ENCODE results near the gene TMEM62.
"Not testable (repeated sequence)": the region's sequence is repeated elsewhere in the genome, so short reads cannot be mapped to it uniquely, and the experiment has no call there.

TMEM62 gene

GRCh38 chr15:43121863-43122262 is 11.5 kb upstream of the TMEM62 start:
- DNase-seq (ENCODE audit: low read depth in 2 of 2) = no peak

- no peak for DNase-seq (ENCODE audit: low read depth in 2 of 2)
Measured at GRCh38 chr15:43125100-43125661, 8.2 kb upstream of the TMEM62 start.

- DNase-seq (ENCODE audit: low read depth in 2 of 2) = no peak
Measured at GRCh38 chr15:43126356-43126755, 7.0 kb upstream of the TMEM62 start.

- no peak for DNase-seq (ENCODE audit: low read depth in 2 of 2)
Measured at GRCh38 chr15:43127752-43128151, 5.6 kb upstream of the TMEM62 start.

DNA sequence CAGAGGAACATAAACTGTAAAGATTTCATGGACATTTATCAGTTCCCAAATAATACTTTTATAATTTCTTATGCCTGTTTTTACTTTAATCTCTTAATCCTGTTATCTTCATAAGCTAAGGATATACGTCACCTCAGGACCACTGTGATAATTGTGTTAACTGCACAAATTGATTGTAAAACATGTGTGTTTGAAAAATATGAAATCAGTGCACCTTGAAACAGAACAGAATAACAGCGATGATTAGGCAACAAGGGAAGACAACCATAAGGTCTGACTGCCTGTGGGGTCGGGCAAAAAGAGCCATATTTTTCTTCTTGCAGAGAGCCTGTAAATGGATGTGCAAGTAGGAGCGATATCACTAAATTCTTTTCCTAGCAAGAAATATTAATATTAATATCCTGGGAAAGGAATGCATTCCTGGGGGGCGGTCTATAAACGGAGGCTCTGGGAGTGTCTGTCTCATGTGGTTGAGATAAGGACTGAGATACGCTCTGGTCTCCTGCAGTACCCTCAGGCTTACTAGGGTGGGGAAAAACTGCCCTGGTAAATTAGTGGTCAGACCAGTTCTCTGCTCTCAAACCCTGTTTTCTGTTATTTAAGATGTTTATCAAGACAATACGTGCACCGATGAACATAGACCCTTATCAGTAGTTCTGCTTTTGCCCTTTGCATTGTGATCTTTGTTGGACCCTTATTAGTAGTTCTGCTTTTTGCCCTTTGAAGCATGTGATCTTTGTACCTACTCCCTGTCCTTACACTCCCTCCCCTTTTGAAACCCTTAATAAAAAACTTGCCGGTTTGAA is 5.0 kb upstream of the TMEM62 start:
- not testable (repeated sequence) for DNase-seq (ENCODE audit: low read depth in 2 of 2)

DNA sequence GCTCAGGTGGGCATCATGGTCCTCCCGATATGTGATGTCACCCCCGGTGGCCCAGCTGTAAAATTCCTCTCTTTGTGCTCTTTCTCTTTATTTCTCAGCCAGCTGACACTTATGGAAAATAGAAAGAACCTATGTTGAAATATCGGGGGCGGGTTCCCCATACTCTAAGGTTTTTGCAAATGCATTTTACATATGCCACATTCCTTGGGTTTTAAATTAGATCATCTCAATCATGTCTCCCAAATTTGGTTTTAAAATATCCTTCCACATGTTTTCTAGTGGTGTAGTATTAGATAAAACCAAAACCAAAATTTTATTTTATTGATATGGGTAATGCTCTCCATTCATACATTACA is 4.4 kb upstream of the TMEM62 start:
- DNase-seq (ENCODE audit: low read depth in 2 of 2) = no peak

- no peak for DNase-seq (ENCODE audit: low read depth in 2 of 2)
Measured at GRCh38 chr15:43132830-43133429, 456 bp upstream of the TMEM62 start.

GRCh38 chr15:43134157-43134635 is 810 bp downstream of the TMEM62 start:
- DNase-seq (ENCODE audit: low read depth in 2 of 2) = no peak

- DNase-seq (ENCODE audit: low read depth in 2 of 2) = no peak
Measured at GRCh38 chr15:43135351-43135750, 2.0 kb downstream of the TMEM62 start.

DNA sequence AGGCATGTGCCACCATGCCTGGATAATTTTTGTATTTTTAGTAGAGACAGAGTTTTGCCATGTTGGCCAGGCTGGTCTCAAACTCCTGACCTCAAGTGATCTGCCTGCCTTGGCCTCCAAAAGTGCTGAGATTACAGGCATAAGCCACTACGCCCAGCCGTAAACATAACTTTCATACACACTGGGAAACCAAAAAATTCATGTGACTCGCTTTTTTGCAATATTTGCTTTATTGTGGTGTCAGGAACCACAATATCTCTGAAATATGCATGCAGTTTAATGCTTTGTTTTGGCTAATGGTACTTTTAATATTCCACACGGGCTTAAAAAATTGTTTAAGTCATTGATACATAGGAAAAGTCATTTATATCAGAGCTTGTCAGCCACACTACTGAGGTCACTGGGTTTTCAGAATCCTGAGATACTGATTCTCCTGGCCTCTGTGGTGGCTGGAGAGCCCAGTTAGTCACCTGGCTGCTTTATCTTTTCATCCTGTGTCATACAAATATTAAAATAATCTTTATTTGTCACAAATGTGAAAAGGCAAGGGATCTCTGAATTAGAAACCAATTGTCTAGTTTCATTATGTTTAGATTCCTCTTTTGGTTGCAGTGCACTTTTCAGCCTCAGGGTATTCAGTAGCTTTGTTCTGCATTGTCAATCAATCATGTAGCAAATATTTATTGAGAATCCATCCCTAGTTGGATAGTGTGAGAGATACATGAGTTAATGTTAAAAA is 10.0 kb downstream of the TMEM62 start:
- no peak for DNase-seq (ENCODE audit: low read depth in 2 of 2)

GRCh38 chr15:43144512-43144911 is 11.1 kb downstream of the TMEM62 start:
- no peak for DNase-seq (ENCODE audit: low read depth in 2 of 2)

DNA sequence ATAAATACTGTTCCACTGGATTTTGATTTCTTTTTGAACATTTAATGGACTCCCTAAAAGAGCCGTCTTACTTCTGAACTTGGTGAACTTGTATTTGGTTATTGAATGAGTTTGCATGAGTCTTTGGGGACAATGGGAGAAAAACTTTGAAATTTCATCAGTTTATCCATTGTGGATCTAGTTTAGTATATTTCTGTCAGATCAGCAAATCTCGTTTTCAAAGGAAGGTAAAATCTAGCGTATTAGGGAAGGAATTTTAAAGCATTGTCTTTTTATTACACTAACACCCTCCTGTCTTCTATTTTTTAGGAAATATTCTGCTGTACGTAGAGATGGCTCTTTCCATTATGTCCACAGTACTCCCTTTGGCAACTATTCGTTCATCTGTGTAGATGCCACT is 12.8 kb downstream of the TMEM62 start:
- no peak for DNase-seq (ENCODE audit: low read depth in 2 of 2)

GRCh38 chr15:43150191-43150929 is 17.0 kb downstream of the TMEM62 start:
- DNase-seq (ENCODE audit: low read depth in 2 of 2) = no peak

- DNase-seq (ENCODE audit: low read depth in 2 of 2) = no peak
Measured at GRCh38 chr15:43151688-43152087, 18.3 kb downstream of the TMEM62 start.

- no peak for DNase-seq (ENCODE audit: low read depth in 2 of 2)
Measured at GRCh38 chr15:43153269-43153668, 19.9 kb downstream of the TMEM62 start.

DNA sequence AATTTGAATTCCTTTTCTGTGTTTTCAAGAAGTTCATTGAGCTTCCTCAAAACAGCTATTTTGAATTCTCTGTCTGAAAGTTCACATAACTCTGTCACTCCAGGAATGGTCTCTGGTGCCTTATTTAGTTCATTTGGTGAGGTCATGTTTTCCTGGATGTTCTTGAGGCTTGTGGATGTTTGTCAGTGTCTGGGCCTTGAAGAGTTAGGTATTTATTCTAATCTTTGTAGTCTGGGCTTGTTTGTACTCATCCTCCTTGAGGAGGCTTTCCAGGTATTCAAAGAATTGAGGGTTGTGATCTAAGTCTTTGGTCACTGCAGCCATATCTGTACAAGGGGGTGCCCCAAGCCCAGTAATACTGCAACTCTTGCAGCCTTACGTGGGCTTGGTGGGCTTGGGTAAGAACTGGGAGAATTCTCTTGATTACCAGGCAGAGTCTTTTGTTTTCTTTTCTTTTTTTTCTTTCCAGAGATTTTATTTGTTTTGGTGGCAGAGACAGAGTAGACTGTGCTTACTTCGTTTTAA is 32.5 kb downstream of the TMEM62 start:
- DNase-seq (ENCODE audit: low read depth in 2 of 2) = no peak

DNA sequence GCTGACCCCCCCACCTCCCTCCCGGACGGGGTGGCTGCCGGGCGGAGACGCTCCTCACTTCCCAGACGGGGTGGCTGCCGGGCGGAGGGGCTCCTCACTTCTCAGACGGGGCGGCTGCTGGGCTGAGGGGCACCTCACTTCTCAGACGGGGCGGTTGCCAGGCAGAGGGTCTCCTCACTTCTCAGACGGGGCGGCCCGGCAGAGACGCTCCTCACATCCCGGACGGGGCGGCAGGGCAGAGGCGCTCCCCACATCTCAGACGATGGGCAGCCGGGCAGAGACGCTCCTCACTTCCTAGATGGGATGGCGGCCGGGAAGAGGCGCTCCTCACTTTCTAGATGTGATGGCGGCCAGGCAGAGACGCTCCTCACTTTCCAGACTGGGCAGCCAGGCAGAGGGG is 33.9 kb downstream of the TMEM62 start:
- not testable (repeated sequence) for DNase-seq (ENCODE audit: low read depth in 2 of 2)

DNA sequence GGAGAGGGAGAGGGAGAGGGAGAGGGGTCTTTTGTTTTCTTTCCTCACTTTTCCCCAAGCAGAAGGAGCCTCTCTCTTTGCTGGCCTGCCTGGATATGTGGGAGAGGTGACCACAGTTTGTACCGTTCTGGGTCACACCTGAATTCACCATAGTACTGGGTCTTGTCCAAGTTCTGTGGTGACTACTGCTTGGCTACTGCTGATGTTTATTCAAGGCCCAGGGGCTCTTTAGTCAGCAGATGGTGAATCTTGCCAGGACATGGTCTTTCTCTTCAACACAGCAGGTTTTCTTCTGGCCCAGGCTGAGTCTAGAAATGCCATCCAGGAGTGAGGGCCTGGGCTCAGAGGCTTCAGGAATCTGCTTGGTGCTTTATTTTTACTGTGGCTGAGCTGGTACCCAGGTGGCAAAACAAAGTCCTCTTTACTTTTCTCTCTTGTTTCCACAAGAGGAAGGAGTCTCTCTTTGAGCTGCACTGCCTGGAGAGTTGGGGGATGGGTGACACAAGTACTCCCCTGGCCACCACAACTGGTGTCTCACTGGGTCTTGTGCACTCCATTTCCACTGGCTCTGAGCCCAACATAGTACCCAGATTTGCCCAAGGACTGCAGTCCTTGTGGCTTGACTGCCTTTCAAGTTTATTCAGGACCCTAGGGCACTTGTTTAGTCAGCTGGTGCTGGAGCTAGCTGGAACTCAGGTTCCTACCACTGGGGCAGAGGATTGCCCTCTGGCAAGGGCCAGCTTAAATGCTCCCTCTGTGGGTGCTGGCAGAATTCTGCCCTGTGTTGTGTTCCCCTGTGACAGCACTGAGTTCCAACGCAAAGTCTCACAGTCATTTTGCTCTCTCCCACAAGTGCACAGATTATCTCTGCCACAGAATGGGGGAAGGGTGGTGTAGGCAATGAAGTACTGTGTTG is 35.1 kb downstream of the TMEM62 start:
- DNase-seq (ENCODE audit: low read depth in 2 of 2) = no peak

- DNase-seq (ENCODE audit: low read depth in 2 of 2) = no peak
Measured at GRCh38 chr15:43169888-43170287, 36.5 kb downstream of the TMEM62 start.

DNA sequence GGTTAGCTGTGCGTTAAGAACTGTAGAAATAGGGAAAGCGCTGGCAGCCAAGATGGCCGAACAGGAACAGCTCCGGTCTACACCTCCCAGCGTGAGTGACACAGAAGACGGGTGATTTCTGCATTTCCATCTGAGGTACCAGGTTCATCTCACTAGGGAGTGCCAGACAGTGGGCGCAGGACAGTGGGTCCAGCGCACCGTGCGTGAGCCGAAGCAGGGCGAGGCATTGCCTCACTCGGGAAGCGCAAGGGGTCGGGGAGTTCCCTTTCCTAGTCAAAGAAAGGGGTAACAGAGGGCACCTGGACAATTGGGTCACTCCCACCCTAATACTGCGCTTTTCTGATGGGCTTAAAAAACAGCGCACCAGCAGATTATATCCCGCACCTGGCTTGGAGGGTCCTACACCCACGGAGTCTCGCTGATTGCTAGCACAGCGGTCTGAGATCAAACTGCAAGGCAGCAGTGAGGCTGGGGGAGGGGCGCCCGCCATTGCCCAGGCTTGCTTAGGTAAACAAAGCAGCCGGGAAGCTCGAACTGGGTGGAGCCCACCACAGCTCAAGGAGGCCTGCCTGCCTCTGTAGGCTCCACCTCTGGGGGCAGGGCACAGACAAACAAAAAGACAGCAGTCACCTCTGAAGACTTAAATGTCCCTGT is 42.4 kb downstream of the TMEM62 start:
- not testable (repeated sequence) for DNase-seq (ENCODE audit: low read depth in 2 of 2)

All from activated CD4-positive, alpha-beta T cell treated with anti-CD3 and anti-CD28 coated beads for 24 hours (primary cell).